A549 (cell line): ENCODE data around the gene STXBP6.

Source experiments
- BHLHE40 ChIP-seq: IDR thresholded peaks from 2 replicates; pipeline ENCODE4 v1.6.1; 2012; ENCODE audit warnings: low read depth, low read length, inconsistent platforms
- EHF ChIP-seq: fragments of 250-450 bp; sonication (Bioruptor Pico); IDR thresholded peaks from 2 replicates; pipeline ENCODE4 v1.5.0; 2020; ENCODE audit warnings: mild to moderate bottlenecking
- MAFK ChIP-seq: fragments of 450-650 bp; IDR thresholded peaks from 2 replicates; pipeline ENCODE4 v1.6.1; 2014; ENCODE audit not compliant: partially characterized antibody
- MAZ ChIP-seq: fragments of 150-350 bp; IDR thresholded peaks from 2 replicates; pipeline ENCODE4 v1.6.1; 2014; ENCODE audit warnings: antibody characterized with exemption, low read depth, low read length, borderline replicate concordance
- POLR2A ChIP-seq: IDR thresholded peaks from 2 replicates; pipeline ENCODE4 v1.6.1; 2012; ENCODE audit warnings: mild to moderate bottlenecking, low read length
- RFX5 ChIP-seq: fragments of 450-650 bp; IDR thresholded peaks from 2 replicates; pipeline ENCODE4 v1.7.1; 2014; ENCODE audit warnings: antibody characterized with exemption, mild to moderate bottlenecking, moderate library complexity
- TF ChIP-seq, protein P1 (sequence below): IDR thresholded peaks from 2 replicates; pipeline ENCODE4 v1.6.1; 2012
- TF ChIP-seq, protein P2 (sequence below): fragments of >200 bp; sonication (Bioruptor Twin); formaldehyde crosslinking; IDR thresholded peaks from 3 replicates; pipeline ENCODE4 v1.5.1; 2016
- TF ChIP-seq, protein P3 (sequence below): fragments of 200-600 bp; sonication (generic); IDR thresholded peaks from 2 replicates; pipeline ENCODE4 v1.6.1; 2016; ENCODE audit warnings: antibody characterized with exemption, mild to moderate bottlenecking, moderate library complexity

DNA sequence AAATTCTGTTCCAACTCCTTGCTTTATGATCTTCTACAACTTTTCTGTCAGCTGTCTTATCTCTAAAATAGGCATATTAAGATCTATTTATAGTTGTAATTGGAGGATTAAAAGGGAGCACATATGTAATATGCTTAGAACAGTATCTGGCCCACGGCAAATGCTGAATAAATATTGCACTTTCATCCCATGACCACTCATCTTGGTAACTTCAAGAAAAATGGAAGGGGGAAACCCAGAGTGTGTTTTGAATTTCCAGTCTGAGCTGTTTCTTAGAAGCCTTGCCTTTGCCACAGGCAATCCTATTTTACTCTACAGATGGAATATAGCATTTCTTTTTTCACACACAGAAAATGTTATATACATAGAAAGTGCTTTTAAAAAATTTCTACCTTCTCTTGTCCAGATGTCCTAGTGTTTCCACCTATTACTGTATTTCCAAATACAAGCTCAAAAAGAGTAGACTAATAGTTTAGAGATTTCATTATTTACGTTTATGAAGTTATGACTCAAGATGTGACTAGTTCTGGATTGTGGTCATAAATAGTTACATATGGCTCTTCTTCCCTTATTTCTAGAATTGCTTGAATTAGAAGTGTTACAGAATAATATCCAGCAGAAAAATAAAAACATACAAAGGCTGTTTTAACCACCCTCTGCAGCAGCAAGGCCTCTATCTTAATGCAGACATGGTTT, 6.2 kb upstream of the STXBP6 start:
- no peak for TF ChIP-seq RFX5
- TF ChIP-seq, protein P1, sequence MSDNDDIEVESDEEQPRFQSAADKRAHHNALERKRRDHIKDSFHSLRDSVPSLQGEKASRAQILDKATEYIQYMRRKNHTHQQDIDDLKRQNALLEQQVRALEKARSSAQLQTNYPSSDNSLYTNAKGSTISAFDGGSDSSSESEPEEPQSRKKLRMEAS = no peak
- TF ChIP-seq MAZ = no peak
- TF ChIP-seq, protein P2, sequence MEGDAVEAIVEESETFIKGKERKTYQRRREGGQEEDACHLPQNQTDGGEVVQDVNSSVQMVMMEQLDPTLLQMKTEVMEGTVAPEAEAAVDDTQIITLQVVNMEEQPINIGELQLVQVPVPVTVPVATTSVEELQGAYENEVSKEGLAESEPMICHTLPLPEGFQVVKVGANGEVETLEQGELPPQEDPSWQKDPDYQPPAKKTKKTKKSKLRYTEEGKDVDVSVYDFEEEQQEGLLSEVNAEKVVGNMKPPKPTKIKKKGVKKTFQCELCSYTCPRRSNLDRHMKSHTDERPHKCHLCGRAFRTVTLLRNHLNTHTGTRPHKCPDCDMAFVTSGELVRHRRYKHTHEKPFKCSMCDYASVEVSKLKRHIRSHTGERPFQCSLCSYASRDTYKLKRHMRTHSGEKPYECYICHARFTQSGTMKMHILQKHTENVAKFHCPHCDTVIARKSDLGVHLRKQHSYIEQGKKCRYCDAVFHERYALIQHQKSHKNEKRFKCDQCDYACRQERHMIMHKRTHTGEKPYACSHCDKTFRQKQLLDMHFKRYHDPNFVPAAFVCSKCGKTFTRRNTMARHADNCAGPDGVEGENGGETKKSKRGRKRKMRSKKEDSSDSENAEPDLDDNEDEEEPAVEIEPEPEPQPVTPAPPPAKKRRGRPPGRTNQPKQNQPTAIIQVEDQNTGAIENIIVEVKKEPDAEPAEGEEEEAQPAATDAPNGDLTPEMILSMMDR = no peak
- no peak for TF ChIP-seq POLR2A
- TF ChIP-seq EHF = no peak
- TF ChIP-seq, protein P3, sequence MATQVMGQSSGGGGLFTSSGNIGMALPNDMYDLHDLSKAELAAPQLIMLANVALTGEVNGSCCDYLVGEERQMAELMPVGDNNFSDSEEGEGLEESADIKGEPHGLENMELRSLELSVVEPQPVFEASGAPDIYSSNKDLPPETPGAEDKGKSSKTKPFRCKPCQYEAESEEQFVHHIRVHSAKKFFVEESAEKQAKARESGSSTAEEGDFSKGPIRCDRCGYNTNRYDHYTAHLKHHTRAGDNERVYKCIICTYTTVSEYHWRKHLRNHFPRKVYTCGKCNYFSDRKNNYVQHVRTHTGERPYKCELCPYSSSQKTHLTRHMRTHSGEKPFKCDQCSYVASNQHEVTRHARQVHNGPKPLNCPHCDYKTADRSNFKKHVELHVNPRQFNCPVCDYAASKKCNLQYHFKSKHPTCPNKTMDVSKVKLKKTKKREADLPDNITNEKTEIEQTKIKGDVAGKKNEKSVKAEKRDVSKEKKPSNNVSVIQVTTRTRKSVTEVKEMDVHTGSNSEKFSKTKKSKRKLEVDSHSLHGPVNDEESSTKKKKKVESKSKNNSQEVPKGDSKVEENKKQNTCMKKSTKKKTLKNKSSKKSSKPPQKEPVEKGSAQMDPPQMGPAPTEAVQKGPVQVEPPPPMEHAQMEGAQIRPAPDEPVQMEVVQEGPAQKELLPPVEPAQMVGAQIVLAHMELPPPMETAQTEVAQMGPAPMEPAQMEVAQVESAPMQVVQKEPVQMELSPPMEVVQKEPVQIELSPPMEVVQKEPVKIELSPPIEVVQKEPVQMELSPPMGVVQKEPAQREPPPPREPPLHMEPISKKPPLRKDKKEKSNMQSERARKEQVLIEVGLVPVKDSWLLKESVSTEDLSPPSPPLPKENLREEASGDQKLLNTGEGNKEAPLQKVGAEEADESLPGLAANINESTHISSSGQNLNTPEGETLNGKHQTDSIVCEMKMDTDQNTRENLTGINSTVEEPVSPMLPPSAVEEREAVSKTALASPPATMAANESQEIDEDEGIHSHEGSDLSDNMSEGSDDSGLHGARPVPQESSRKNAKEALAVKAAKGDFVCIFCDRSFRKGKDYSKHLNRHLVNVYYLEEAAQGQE = no peak
- no peak for TF ChIP-seq MAFK
- TF ChIP-seq BHLHE40 = no peak
